Fibroblast of gingiva (primary cell): Measurements from ENCODE around the gene RBMY1A1.
"Not testable (repeated sequence)": the region's sequence is repeated elsewhere in the genome, so short reads cannot be mapped to it uniquely, and the experiment has no call there.

ENCODE experiments used
- DNase-seq: peaks from one replicate; pipeline ENCODE4 v3.0.0-alpha.2; 2011; ENCODE audit warnings: low read depth

Gene RBMY1A1

DNA sequence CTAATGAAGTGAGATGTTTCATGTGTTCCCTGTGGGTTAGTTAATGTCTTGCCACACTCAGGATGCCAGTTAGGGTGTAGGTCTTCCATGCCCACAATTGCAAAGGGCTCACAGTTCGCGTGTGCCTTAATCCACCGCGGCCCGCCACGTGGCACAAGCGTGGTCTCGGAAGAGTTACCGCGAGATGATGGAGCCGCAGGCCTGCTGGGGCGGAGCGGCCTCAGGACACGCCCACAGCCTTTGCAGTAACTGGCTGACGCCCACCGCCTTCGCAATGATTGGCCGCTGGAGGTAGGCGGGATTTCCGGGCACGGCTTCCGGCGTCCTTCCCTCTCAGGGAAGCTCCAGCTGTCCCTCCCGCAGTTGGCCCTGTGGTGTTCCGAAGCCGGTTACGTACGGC, at the start of gene RBMY1A1:
Gene RBMY1A1, plus strand, starts transcription at position 301 of the 400 bp plus-strand sequence. CDS start 2,013 bp downstream, outside the sequence.
- not testable (repeated sequence) for DNase-seq

DNA sequence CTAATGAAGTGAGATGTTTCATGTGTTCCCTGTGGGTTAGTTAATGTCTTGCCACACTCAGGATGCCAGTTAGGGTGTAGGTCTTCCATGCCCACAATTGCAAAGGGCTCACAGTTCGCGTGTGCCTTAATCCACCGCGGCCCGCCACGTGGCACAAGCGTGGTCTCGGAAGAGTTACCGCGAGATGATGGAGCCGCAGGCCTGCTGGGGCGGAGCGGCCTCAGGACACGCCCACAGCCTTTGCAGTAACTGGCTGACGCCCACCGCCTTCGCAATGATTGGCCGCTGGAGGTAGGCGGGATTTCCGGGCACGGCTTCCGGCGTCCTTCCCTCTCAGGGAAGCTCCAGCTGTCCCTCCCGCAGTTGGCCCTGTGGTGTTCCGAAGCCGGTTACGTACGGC, 23.6 kb upstream of the RBMY1A1 start, which contains the start of gene RBMY1B:
Gene RBMY1B, plus strand, starts transcription at position 301 of the 400 bp plus-strand sequence. CDS start 2,013 bp downstream, outside the sequence.
- DNase-seq, result not testable (repeated sequence)

DNA sequence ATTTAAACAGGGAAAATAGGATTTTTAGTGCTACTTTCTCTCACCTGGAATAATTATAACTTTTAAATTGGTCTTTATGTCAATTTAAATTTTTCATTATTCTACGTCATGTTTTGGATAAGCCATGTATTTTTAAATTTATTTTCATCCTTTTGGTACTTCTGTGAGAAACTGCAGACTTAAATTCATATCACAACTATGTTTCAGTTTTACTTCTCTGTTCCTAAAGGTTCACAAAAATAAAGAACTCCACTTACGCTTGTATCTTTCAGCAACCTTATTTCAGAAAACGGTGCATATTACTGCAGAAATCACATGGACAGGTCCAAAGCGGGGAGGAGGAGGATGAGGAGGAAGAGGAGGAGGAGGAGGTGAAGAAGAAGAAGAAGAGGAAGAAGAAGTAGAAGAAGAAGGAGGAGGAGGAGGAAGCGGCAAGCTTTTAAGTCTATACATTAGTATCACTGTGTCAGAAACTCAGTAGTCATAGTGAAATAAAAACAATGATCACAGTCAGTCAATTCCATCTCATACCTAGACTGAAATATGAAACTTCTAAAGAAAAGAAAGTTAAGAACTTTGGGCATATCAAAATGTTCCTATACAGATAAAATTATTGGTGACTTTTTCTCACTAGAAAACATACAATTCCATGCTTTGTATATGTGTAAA, 24.8 kb downstream of the RBMY1A1 start:
- not testable (repeated sequence) for DNase-seq

DNA sequence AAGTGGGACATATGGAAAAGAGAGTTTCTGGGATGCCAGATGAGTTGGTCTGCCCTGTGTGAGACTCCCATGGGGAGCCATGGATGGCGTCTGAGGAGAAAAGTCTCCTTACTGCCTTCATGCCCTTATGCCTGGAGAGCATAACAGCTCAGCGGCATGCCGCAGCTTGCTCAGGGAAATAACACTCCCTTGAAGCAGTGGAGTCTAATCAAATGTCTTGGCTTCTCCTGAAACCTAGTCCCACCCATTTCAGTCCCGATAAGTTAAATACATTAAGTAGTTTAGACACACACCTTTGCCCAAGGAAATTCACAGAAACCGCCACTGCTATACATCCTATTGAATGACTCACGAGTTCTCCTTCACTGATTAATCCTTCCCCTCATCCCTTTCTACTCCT, 50.8 kb downstream of the RBMY1A1 start:
- DNase-seq, result no peak

DNA sequence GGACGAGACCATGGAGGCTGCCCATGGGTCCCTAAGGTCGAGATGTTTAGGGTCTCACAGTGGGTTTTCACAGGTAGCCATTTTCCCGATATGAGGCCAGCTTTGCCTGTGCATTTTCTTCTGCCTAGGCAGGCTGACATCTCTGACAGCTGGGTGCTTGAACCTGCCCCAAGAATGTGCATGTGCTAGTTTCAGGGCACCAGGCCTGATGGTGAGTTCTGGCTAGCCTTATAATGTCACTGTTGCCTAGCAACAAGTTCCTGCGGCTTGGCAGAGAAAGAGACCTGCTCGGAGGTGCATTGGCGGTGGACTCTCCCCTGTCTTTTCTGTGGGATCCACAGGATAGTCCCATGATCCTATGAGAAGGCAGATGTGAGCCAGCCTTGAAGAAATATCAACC, 51.8 kb downstream of the RBMY1A1 start:
- DNase-seq, result not testable (repeated sequence)

DNA sequence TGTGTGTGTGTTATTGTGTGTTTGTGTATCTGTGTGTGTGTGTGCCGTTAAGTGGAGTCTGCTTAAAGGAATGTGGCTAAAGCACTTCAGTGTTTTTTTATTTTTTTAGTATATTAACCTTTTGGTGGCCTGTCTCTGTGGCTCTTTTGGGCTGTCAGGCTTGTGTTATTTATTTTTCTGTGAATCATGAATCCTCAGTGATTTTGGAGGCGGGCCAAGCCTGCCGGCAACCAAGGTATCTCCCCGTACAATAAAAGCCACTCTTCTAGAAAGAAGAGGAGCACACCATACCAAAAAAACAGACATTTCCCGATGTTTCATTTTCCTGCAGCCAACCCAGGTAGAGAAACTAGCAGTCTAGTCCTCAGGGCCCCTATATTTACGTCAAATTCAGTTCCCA, 57.4 kb downstream of the RBMY1A1 start:
- no peak for DNase-seq

DNA sequence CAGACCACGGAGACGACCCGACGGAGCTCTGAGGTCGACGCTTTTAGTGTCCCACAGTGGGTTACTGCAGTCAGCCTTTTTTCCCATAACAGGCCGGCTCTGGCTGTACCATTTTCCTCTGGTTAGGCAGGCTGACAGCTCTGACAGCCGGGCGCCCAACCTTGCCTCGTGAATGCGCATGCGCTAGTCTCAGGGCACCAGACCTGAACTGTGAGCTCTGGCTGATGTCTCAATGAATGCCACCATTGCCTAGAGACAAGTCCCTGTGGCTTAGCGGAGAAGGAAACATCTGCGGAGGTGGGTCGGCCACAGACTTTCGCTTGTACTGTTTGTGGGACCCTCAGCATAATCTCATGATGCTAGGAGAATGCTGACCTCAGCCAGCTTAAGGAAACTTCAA, 61.6 kb downstream of the RBMY1A1 start:
- not testable (repeated sequence) for DNase-seq
